ENCODE measurements around the gene DBNL. TPM values are rescaled to one million over a fixed set of nuclear protein-coding genes. Genes with fewer than 3 reads are reported as not detected.
"Not testable (repeated sequence)": the region's sequence is repeated elsewhere in the genome, so short reads cannot be mapped to it uniquely, and the experiment has no call there.

Gene DBNL
- total RNA-seq, 1 donor from 2014 or later, result 154 TPM

DNA sequence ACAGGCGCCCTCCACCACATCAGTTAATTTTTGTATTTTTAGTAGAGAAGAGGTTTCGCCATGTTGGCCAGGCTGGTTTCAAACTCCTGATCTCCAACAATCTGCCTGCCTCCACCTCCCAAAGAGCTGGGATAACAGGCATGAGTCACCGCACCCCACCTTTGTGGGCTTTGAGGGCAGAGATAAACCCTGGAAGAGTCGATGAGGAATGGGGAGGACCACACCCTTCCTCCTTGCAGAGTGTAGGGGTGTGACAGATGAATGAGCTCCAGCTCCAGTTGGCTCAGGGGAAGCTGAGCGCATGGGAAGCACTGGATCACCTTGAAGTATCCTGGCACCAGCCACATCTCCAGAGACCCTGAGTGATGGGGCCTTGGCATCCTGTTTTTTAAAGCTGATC is 14.5 kb upstream of the DBNL start:
- not testable (repeated sequence) for H3K27ac Mint-ChIP-seq (ENCODE audit: unreplicated experiment); DNase-seq; H3K4me3 Mint-ChIP-seq (ENCODE audit: unreplicated experiment); H3K27me3 Mint-ChIP-seq (ENCODE audit: unreplicated experiment); H3K9me3 Mint-ChIP-seq (ENCODE audit: unreplicated experiment); H3K36me3 Mint-ChIP-seq (ENCODE audit: unreplicated experiment); H3K4me1 Mint-ChIP-seq (ENCODE audit: low read depth, unreplicated experiment)

- H3K4me3 Mint-ChIP-seq (ENCODE audit: unreplicated experiment); H3K27ac Mint-ChIP-seq (ENCODE audit: unreplicated experiment); H3K9me3 Mint-ChIP-seq (ENCODE audit: unreplicated experiment); H3K4me1 Mint-ChIP-seq (ENCODE audit: low read depth, unreplicated experiment); H3K36me3 Mint-ChIP-seq (ENCODE audit: unreplicated experiment); H3K27me3 Mint-ChIP-seq (ENCODE audit: unreplicated experiment); DNase-seq: not testable (repeated sequence)
Measured at GRCh38 chr7:44031319-44031718, 13.2 kb upstream of the DBNL start.

GRCh38 chr7:44032031-44032430 is 12.5 kb upstream of the DBNL start:
- not testable (repeated sequence) for H3K27ac Mint-ChIP-seq (ENCODE audit: unreplicated experiment); H3K27me3 Mint-ChIP-seq (ENCODE audit: unreplicated experiment); H3K36me3 Mint-ChIP-seq (ENCODE audit: unreplicated experiment); H3K4me1 Mint-ChIP-seq (ENCODE audit: low read depth, unreplicated experiment); DNase-seq; H3K4me3 Mint-ChIP-seq (ENCODE audit: unreplicated experiment); H3K9me3 Mint-ChIP-seq (ENCODE audit: unreplicated experiment)

GRCh38 chr7:44033971-44034844 is 10.3 kb upstream of the DBNL start:
- not testable (repeated sequence) for H3K36me3 Mint-ChIP-seq (ENCODE audit: unreplicated experiment); H3K4me3 Mint-ChIP-seq (ENCODE audit: unreplicated experiment); DNase-seq; H3K4me1 Mint-ChIP-seq (ENCODE audit: low read depth, unreplicated experiment); H3K9me3 Mint-ChIP-seq (ENCODE audit: unreplicated experiment); H3K27ac Mint-ChIP-seq (ENCODE audit: unreplicated experiment); H3K27me3 Mint-ChIP-seq (ENCODE audit: unreplicated experiment)

- H3K4me3 Mint-ChIP-seq (ENCODE audit: unreplicated experiment); DNase-seq: not testable (repeated sequence)
Measured at GRCh38 chr7:44036364-44036763, 8.1 kb upstream of the DBNL start.

DNA sequence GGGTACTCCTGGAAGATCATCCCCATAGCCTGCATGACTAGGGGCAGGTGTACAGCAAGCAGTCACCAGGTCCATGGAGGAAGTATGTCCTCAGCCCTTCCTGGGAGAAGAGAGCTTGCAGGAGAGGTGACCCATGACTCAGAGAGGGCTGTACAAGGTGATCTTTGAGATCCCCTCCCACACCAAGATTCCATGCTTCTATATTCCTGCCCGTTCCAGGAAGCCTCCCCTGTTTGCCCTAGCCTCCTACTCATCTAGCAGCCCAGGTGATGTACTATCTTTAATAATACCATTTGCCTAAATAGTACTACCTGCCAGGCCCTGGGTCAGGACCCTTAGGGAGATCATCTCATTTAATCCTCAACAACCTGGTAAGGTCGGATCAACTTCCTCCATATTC is 6.6 kb upstream of the DBNL start:
- H3K9me3 Mint-ChIP-seq (ENCODE audit: unreplicated experiment), result peaks cover 12% of the 10 kb centered on the region
- not testable (repeated sequence) for H3K27me3 Mint-ChIP-seq (ENCODE audit: unreplicated experiment); DNase-seq; H3K4me1 Mint-ChIP-seq (ENCODE audit: low read depth, unreplicated experiment); H3K36me3 Mint-ChIP-seq (ENCODE audit: unreplicated experiment)
- peak overlapping the region; percentile 11 for H3K27ac Mint-ChIP-seq (ENCODE audit: unreplicated experiment)
- H3K4me3 Mint-ChIP-seq (ENCODE audit: unreplicated experiment), result peak overlapping the region; percentile 55

More at GRCh38 chr7:44036364-44036763, 8.1 kb upstream of the DBNL start:
- not testable (repeated sequence) for H3K27me3 Mint-ChIP-seq (ENCODE audit: unreplicated experiment); H3K36me3 Mint-ChIP-seq (ENCODE audit: unreplicated experiment); H3K9me3 Mint-ChIP-seq (ENCODE audit: unreplicated experiment); H3K4me1 Mint-ChIP-seq (ENCODE audit: low read depth, unreplicated experiment); H3K27ac Mint-ChIP-seq (ENCODE audit: unreplicated experiment)

DNA sequence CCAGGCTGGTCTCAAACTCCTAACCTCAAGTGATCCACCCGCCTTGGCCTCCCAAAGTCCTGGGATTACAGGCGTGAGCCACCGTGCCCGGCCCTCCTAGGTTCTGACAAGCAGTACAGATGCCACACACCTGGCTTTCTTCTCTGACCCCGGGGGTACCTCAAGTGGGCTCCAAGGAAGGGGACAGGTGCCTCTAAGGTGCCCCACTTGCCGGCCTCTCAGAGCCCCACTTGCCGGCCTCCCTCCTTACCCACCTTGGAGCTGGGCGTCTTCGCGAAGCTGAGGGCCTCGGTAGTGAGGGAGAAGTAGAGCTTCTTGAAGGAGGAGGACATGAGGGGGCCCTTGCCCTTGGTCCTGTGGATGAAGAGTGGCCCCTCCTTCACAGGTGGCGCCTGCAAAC is 5.9 kb upstream of the DBNL start:
- not testable (repeated sequence) for H3K4me1 Mint-ChIP-seq (ENCODE audit: low read depth, unreplicated experiment); H3K27ac Mint-ChIP-seq (ENCODE audit: unreplicated experiment); H3K36me3 Mint-ChIP-seq (ENCODE audit: unreplicated experiment); H3K4me3 Mint-ChIP-seq (ENCODE audit: unreplicated experiment); DNase-seq; H3K27me3 Mint-ChIP-seq (ENCODE audit: unreplicated experiment)
- peaks cover 12% of the 10 kb centered on the region for H3K9me3 Mint-ChIP-seq (ENCODE audit: unreplicated experiment)

DNA sequence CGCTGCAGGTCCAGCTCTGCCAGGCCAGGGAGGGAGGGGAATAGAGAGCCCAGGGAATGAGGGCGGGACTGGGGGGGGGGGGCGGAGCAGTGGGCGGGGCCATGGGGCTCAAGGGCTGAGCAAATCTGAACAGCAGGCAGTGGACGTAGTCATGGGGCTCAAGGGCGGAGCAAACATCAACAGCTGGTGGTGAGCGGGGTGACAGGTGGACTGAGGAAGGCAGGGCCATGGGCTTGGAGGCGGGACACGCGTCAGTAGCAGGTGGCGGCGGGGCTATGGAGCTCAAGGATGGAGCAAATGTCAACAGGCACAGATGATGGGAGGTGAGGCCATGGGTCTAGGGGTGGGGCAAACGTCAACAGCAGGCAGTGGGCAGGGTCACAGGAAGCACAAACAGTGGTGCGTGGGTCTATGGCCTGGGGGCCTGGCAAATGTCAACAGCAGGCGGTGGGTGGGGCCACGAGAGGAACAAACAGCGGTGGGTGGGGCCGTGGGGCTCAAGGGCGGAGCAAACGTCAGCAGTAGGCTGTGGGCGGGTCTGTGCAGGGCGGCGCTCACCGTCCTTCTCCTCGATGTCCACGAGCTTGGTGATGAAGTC is 5.4 kb upstream of the DBNL start:
- H3K27me3 Mint-ChIP-seq (ENCODE audit: unreplicated experiment), result peaks cover 11% of the 10 kb centered on the region
- H3K27ac Mint-ChIP-seq (ENCODE audit: unreplicated experiment), result peak overlapping the region; percentile 99

GRCh38 chr7:44039800-44040492 is 4.6 kb upstream of the DBNL start:
- DNase-seq; H3K4me3 Mint-ChIP-seq (ENCODE audit: unreplicated experiment); H3K36me3 Mint-ChIP-seq (ENCODE audit: unreplicated experiment); H3K4me1 Mint-ChIP-seq (ENCODE audit: low read depth, unreplicated experiment); H3K27ac Mint-ChIP-seq (ENCODE audit: unreplicated experiment): not testable (repeated sequence)
- H3K27me3 Mint-ChIP-seq (ENCODE audit: unreplicated experiment), result peaks cover 12% of the 10 kb centered on the region
- H3K9me3 Mint-ChIP-seq (ENCODE audit: unreplicated experiment), result peaks cover 13% of the 10 kb centered on the region

More for the DNA sequence above, 5.4 kb upstream of the DBNL start:
- H3K9me3 Mint-ChIP-seq (ENCODE audit: unreplicated experiment), result peaks cover 13% of the 10 kb centered on the region
- H3K4me3 Mint-ChIP-seq (ENCODE audit: unreplicated experiment), result peak overlapping the region; percentile 83
- DNase-seq, result peak; percentile 98
- H3K4me1 Mint-ChIP-seq (ENCODE audit: low read depth, unreplicated experiment); H3K36me3 Mint-ChIP-seq (ENCODE audit: unreplicated experiment): not testable (repeated sequence)

- H3K27ac Mint-ChIP-seq (ENCODE audit: unreplicated experiment); H3K4me3 Mint-ChIP-seq (ENCODE audit: unreplicated experiment); H3K36me3 Mint-ChIP-seq (ENCODE audit: unreplicated experiment); H3K4me1 Mint-ChIP-seq (ENCODE audit: low read depth, unreplicated experiment): not testable (repeated sequence)
- Mint-ChIP-seq H3K9me3 (ENCODE audit: unreplicated experiment) (peaks cover 16% of the 10 kb centered on the region), H3K27me3 (ENCODE audit: unreplicated experiment) (peaks cover 12% of the 10 kb centered on the region)
- DNase-seq, result peak; percentile 41
Measured at GRCh38 chr7:44040493-44040891, 4.0 kb upstream of the DBNL start.

Data from glutamatergic neuron (in vitro differentiated cells).